HFFc6 (cell line): Measurements from ENCODE around the gene PCSK9. TPM values are rescaled to one million over a fixed set of nuclear protein-coding genes. Genes with fewer than 3 reads are reported as not detected.
A peak's percentile ranks its signal among the peaks of the same experiment; 100 is the strongest.
"Not testable (repeated sequence)": the region's sequence is repeated elsewhere in the genome, so short reads cannot be mapped to it uniquely, and the experiment has no call there.

ENCODE experiments used
- DNase-seq: peaks from one replicate; pipeline ENCODE4 v3.0.0-alpha.2; 2018
- H3K27ac Mint-ChIP-seq: 2 replicates; pipeline ENCODE4 v1.8.0; 2020; ENCODE audit warnings: mild to moderate bottlenecking, mixed read lengths
- H3K27me3 Mint-ChIP-seq: 2 replicates; pipeline ENCODE4 v1.8.0; 2021; ENCODE audit warnings: mild to moderate bottlenecking, moderate library complexity, mixed read lengths; ENCODE audit not compliant: insufficient read depth
- H3K36me3 Mint-ChIP-seq: 2 replicates; pipeline ENCODE4 v1.8.0; 2021; ENCODE audit warnings: low read depth, mixed read lengths
- H3K4me1 Mint-ChIP-seq: 2 replicates; pipeline ENCODE4 v1.8.0; 2020; ENCODE audit warnings: low read depth, mixed read lengths
- H3K4me3 Mint-ChIP-seq: 2 replicates; pipeline ENCODE4 v1.8.0; 2020; ENCODE audit warnings: mild to moderate bottlenecking, moderate library complexity, mixed read lengths
- H3K9me3 Mint-ChIP-seq: 2 replicates; pipeline ENCODE4 v1.8.0; 2020; ENCODE audit warnings: mild to moderate bottlenecking, mixed read lengths
- CTCF ChIP-seq: fragments of 200-600 bp; sonication (generic); IDR thresholded peaks from 2 replicates; pipeline ENCODE4 v1.5.0; 2021; ENCODE audit warnings: antibody characterized with exemption, mild to moderate bottlenecking
- total RNA-seq, 6 experiments: library from RNA; stranded (reverse); fragmentation: NEBNext Ultra II Directional; extraction: Animal tissue kit (Norgen Biotek cat#: 25700); gene quantifications; 2 replicates in 1 of 6; 3 replicates in 5 of 6; pipeline ENCODE4 v1.2.3, GENCODE V29; 2021

Gene PCSK9
- total RNA-seq, 6 experiments from 2014 or later: 0.05 TPM; not detected in 4

- Mint-ChIP-seq H3K9me3 (no peaks in the 10 kb centered on the region), H3K27ac (no peak overlapping the region), H3K4me3 (no peak overlapping the region), H3K27me3 (no peaks in the 10 kb centered on the region), H3K4me1 (peaks cover 5% of the 10 kb centered on the region; the same call in 1 of the 2 replicates), H3K36me3 (peaks cover 31% of the 10 kb centered on the region)
- no peak for DNase-seq
- no peak for TF ChIP-seq CTCF
Measured at GRCh38 chr1:55088413-55088812, 49.1 kb downstream of the PCSK9 start.

GRCh38 chr1:55089683-55090082, 50.3 kb downstream of the PCSK9 start:
- peak; percentile 8 for DNase-seq
- Mint-ChIP-seq H3K4me1 (peaks cover 5% of the 10 kb centered on the region; the same call in 1 of the 2 replicates), H3K9me3 (no peaks in the 10 kb centered on the region), H3K27ac (no peak overlapping the region), H3K36me3 (peaks cover 38% of the 10 kb centered on the region), H3K4me3 (no peak overlapping the region), H3K27me3 (no peaks in the 10 kb centered on the region)
- TF ChIP-seq CTCF: no peak

GRCh38 chr1:55092475-55092874, 53.1 kb downstream of the PCSK9 start:
- Mint-ChIP-seq H3K9me3 (no peaks in the 10 kb centered on the region), H3K4me3 (no peak overlapping the region), H3K36me3 (peaks cover 61% of the 10 kb centered on the region), H3K27ac (no peak overlapping the region), H3K4me1 (peaks cover 5% of the 10 kb centered on the region; the same call in 1 of the 2 replicates), H3K27me3 (no peaks in the 10 kb centered on the region; the same call in 1 of the 2 replicates)
- no peak for TF ChIP-seq CTCF
- DNase-seq: no peak

GRCh38 chr1:55095095-55095494, 55.7 kb downstream of the PCSK9 start:
- no peak for TF ChIP-seq CTCF
- peaks cover 69% of the 10 kb centered on the region for H3K36me3 Mint-ChIP-seq
- H3K27ac Mint-ChIP-seq: no peak overlapping the region
- H3K4me1 Mint-ChIP-seq: no peaks in the 10 kb centered on the region; the same call in 1 of the 2 replicates
- no peaks in the 10 kb centered on the region for H3K9me3 Mint-ChIP-seq
- H3K4me3 Mint-ChIP-seq: no peak overlapping the region
- DNase-seq: no peak
- no peaks in the 10 kb centered on the region; the same call in 1 of the 2 replicates for H3K27me3 Mint-ChIP-seq

GRCh38 chr1:55103891-55104290, 64.5 kb downstream of the PCSK9 start:
- Mint-ChIP-seq H3K27ac (no peak overlapping the region), H3K27me3 (no peaks in the 10 kb centered on the region), H3K9me3 (no peaks in the 10 kb centered on the region), H3K4me1 (no peaks in the 10 kb centered on the region), H3K4me3 (no peak overlapping the region), H3K36me3 (peaks cover 21% of the 10 kb centered on the region)
- TF ChIP-seq CTCF: no peak
- no peak for DNase-seq

- Mint-ChIP-seq H3K36me3 (peaks cover 30% of the 10 kb centered on the region), H3K9me3 (no peaks in the 10 kb centered on the region), H3K4me1 (no peaks in the 10 kb centered on the region), H3K27ac (no peak overlapping the region), H3K4me3 (no peak overlapping the region), H3K27me3 (no peaks in the 10 kb centered on the region)
- DNase-seq: no peak
- no peak for TF ChIP-seq CTCF
Measured at GRCh38 chr1:55107101-55107500, 67.8 kb downstream of the PCSK9 start.

GRCh38 chr1:55109005-55109404, 69.7 kb downstream of the PCSK9 start:
- not testable (repeated sequence) for H3K27ac Mint-ChIP-seq, DNase-seq, H3K4me1 Mint-ChIP-seq, H3K27me3 Mint-ChIP-seq, H3K4me3 Mint-ChIP-seq, H3K9me3 Mint-ChIP-seq
- H3K36me3 Mint-ChIP-seq: peaks cover 44% of the 10 kb centered on the region
